Lower leg skin (tissue), 4 donors: ENCODE measurements around the gene MMP10. TPM values are rescaled to one million over a fixed set of nuclear protein-coding genes. Genes with fewer than 3 reads are reported as not detected.

Experiments
- DNase-seq, 2 donors: peaks; one replicate each; pipeline ENCODE4 v3.0.0-alpha.2; 2019; ENCODE audit warnings: low spot score in 2 of 2
- H3K4me3 ChIP-seq: fragments of 200-600 bp; sonication (generic); 2 replicates; pipeline ENCODE4 v1.5.1; 2017; ENCODE audit warnings: mild to moderate bottlenecking, low read depth; ENCODE audit not compliant: poor library complexity, severe bottlenecking
- CTCF ChIP-seq, 3 donors: fragments of 450-650 bp; IDR thresholded peaks; one replicate each; pipeline ENCODE4 v1.5.1; 2016; ENCODE audit warnings: antibody characterized with exemption in 3 of 3, mild to moderate bottlenecking in 3 of 3, moderate library complexity in 2 of 3
- POLR2A ChIP-seq, 2 donors: fragments of 450-650 bp; IDR thresholded peaks; one replicate each; pipeline ENCODE4 v1.6.1; 2016 to 2017; ENCODE audit warnings: antibody characterized with exemption in 2 of 2, mild to moderate bottlenecking in 1 of 2, moderate library complexity in 1 of 2
- WGBS, 2 donors: methylation state at CpG; one replicate each; pipeline ENCODE4 v1.1.5; 2018; 5-methylcytosine and 5-hydroxymethylcytosine counted together
- intact Hi-C: fragments of 100-400 bp; cut with DNase I; formaldehyde crosslinking; loops from one replicate; pipeline ENCODE4 v1.15.0; 2023; ENCODE audit warnings: low total_unique reads
- total RNA-seq, 4 donors: library from RNA; depleted of rRNA; stranded (reverse); fragments of >200 nt; gene quantifications; one replicate each; pipeline ENCODE4 v1.1.0, GENCODE V29; 2016

MMP10 gene
- total RNA-seq, 4 donors from 2014 or later, result not detected

- WGBS, 2 donors, result 48 to 49% methylated on average over 9 of the region's 9 CpGs
- DNase-seq, result no peak
- intact Hi-C loops, result no loop called here
- H3K4me3 ChIP-seq, result no peak overlapping the region
- TF ChIP-seq CTCF (IDR thresholded peaks at IDR 0.05), result no peak
- TF ChIP-seq POLR2A (IDR thresholded peaks at IDR 0.05), result no peak
Measured at GRCh38 chr11:102729849-102730815, 50.3 kb downstream of the MMP10 start.

- DNase-seq, result no peak
- 84 to 91% methylated on average over 2 of the region's 2 CpGs for WGBS, 2 donors
- no peak overlapping the region for H3K4me3 ChIP-seq
- TF ChIP-seq POLR2A (IDR thresholded peaks at IDR 0.05) (no peak), CTCF (IDR thresholded peaks at IDR 0.05) (no peak)
- intact Hi-C loops, result no loop called here
Measured at GRCh38 chr11:102727890-102728289, 52.5 kb downstream of the MMP10 start.

GRCh38 chr11:102724904-102725500 is 55.4 kb downstream of the MMP10 start, which contains the start of gene MMP8:
Gene MMP8 (minus strand): TSS chr11:102724954. CDS start chr11:102724855, 99 bp downstream.
- no peak for TF ChIP-seq CTCF (IDR thresholded peaks at IDR 0.05)
- no peak for TF ChIP-seq POLR2A (IDR thresholded peaks at IDR 0.05)
- intact Hi-C loops, result no loop called here
- DNase-seq, result no peak
- H3K4me3 ChIP-seq, result no peak within 1 kb of the TSS
- 38% methylated on average over 2 of the region's 2 CpGs for WGBS, 2 donors

- intact Hi-C loops, result no loop called here
- no peak for TF ChIP-seq POLR2A (IDR thresholded peaks at IDR 0.05)
- TF ChIP-seq CTCF (IDR thresholded peaks at IDR 0.05), result no peak
- H3K4me3 ChIP-seq, result no peak overlapping the region
- DNase-seq, result no peak
Measured at GRCh38 chr11:102722821-102723220, 57.6 kb downstream of the MMP10 start.

Other genes with a start within 250 kb of the MMP10 start
- gene MMP7, start 249.9 kb downstream of the MMP10 start, total RNA-seq, result 100 to 1,000 TPM in 2 of 4 donors, 10 to 100 TPM in 2; 15.9 to 195 (median 95.8) TPM
- gene MMP20, start 155.3 kb downstream of the MMP10 start, total RNA-seq, result not detected
- gene MMP27, start 74.9 kb downstream of the MMP10 start, total RNA-seq, result 1 to 10 TPM in 1 of 4 donors, under 1 TPM in 3; 0.20 to 1.7 (median 0.26) TPM
- gene MMP8, start 55.7 kb downstream of the MMP10 start, total RNA-seq, result 1 to 10 TPM in 1 of 4 donors, under 1 TPM in 1, not detected in 2; 0.15 to 1.1 TPM
- gene MMP1, start 17.5 kb upstream of the MMP10 start, total RNA-seq, result not detected
- 100 to 1,000 TPM in 1 of 4 donors, 10 to 100 TPM in 1, 1 to 10 TPM in 1, under 1 TPM in 1; 0.84 to 520 (median 49.0) TPM for gene MMP3, start 63.0 kb upstream of the MMP10 start, total RNA-seq
- under 1 TPM in 1 of 4 donors, not detected in 3; 0.59 TPM for gene MMP12, start 94.4 kb upstream of the MMP10 start, total RNA-seq
- gene MMP13, start 175.1 kb upstream of the MMP10 start, total RNA-seq, result 1 to 10 TPM in 1 of 4 donors, not detected in 3; 2.7 TPM